Mammary epithelial cell (primary cell): ENCODE data around the gene DSTN.

ENCODE experiments used
- CTCF ChIP-seq, 2 donors: IDR thresholded peaks in 1 of 2; conservative IDR thresholded peaks in 1 of 2; 2 replicates each; pipeline ENCODE4 v1.5.1; 2011 to 2012; ENCODE audit warnings: inconsistent platforms in 2 of 2, low read length in 2 of 2, mild to moderate bottlenecking in 2 of 2, control low read depth in 1 of 2, low read depth in 1 of 2; ENCODE audit not compliant: insufficient read depth in 1 of 2; ENCODE audit errors: extremely low read depth in 1 of 2
- EZH2 ChIP-seq: IDR thresholded peaks from 2 replicates; pipeline ENCODE4 v1.6.1; 2012; ENCODE audit warnings: low read length, inconsistent platforms, borderline replicate concordance

GRCh38 chr20:17616480-17617211, 46.8 kb downstream of the DSTN start:
- TF ChIP-seq CTCF (conservative IDR thresholded peaks at IDR 0.05 in 1 of 2, IDR thresholded peaks at IDR 0.05 in 1 of 2; ENCODE audit: extremely low read depth in 1 of 2, insufficient read depth in 1 of 2, low read depth in 1 of 2, low read length in 2 of 2) (no peak), EZH2 (no peak)
